ENCODE measurements around the gene ANKRD16. TPM values are rescaled to one million over a fixed set of nuclear protein-coding genes. Genes with fewer than 3 reads are reported as not detected.
"Not testable (repeated sequence)": the region's sequence is repeated elsewhere in the genome, so short reads cannot be mapped to it uniquely, and the experiment has no call there.

The ANKRD16 gene
- total and polyA plus RNA-seq, 2 experiments from 2014 or later: 29.0 to 32.3 TPM

DNA sequence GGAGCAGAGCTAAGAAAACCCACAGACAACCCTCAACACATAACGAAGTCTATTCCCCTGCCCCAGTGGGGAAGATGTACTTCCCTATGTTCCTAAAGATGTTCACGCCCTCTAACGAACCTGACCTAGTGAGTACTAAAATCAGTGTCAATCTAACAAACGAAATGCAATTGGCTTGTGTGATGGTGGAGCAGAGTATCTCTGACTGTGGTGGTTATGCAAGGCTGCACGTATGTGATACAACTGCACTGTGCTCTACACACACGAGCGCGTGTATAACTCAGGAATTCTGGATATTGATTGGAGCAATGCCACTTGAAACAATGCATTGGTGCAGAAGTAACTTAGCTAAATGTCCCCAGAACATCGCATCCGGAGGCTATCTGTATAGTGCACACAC is 1.3 kb downstream of the ANKRD16 start:
- H3K9me3 ChIP-seq (ENCODE audit: low read depth): no peaks in the 10 kb centered on the region
- DNase-seq (ENCODE audit: low read depth in 1 of 2, low spot score in 1 of 2): peak in 1 of 2 donors; percentile 53

DNA sequence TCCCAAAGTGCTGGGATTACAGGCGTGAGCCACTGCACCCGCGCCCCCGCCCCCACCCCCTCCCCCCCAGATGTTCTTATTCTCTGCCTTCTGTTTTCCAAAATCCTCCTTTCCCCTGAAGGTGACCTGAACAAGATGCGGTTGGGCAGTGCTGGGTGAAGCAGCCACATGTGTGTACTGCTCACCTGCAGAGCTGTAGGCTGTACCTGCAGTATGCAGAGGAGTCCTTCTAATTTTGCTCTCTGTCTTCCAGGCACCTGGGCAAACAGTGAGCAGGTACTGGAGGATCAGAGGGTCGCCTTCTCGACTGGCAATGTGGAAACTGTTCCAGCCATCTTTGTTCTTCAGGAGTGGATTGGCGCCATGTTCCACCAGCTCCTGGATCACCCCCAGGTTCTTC is 2.1 kb downstream of the ANKRD16 start:
- Histone ChIP-seq H3K4me1 (ENCODE audit: low read depth) (peaks cover 22% of the 10 kb centered on the region), H3K27me3 (no peaks in the 10 kb centered on the region), H3K4me3 (no peak overlapping the region), H3K36me3 (peaks cover 27% of the 10 kb centered on the region), H3K27ac (no peak overlapping the region), H3K9me3 (ENCODE audit: low read depth) (no peaks in the 10 kb centered on the region)
- no peak for TF ChIP-seq CTCF (IDR thresholded peaks at IDR 0.05; ENCODE audit: low read depth, low read length)
- DNase-seq (ENCODE audit: low read depth in 1 of 2, low spot score in 1 of 2): no peak

More for the DNA sequence above, 1.3 kb downstream of the ANKRD16 start:
- no peak for TF ChIP-seq CTCF (IDR thresholded peaks at IDR 0.05; ENCODE audit: low read depth, low read length)
- H3K4me1 ChIP-seq (ENCODE audit: low read depth): peaks cover 29% of the 10 kb centered on the region
- H3K27me3 ChIP-seq: no peaks in the 10 kb centered on the region
- peak overlapping the region; percentile 75 for H3K4me3 ChIP-seq
- H3K27ac ChIP-seq: peak overlapping the region; percentile 83
- peaks cover 20% of the 10 kb centered on the region for H3K36me3 ChIP-seq

GRCh38 chr10:5887029-5887428 is 2.7 kb downstream of the ANKRD16 start:
- Histone ChIP-seq H3K9me3 (ENCODE audit: low read depth) (no peaks in the 10 kb centered on the region), H3K4me1 (ENCODE audit: low read depth) (peaks cover 16% of the 10 kb centered on the region)
- TF ChIP-seq CTCF (IDR thresholded peaks at IDR 0.05; ENCODE audit: low read depth, low read length): no peak

DNA sequence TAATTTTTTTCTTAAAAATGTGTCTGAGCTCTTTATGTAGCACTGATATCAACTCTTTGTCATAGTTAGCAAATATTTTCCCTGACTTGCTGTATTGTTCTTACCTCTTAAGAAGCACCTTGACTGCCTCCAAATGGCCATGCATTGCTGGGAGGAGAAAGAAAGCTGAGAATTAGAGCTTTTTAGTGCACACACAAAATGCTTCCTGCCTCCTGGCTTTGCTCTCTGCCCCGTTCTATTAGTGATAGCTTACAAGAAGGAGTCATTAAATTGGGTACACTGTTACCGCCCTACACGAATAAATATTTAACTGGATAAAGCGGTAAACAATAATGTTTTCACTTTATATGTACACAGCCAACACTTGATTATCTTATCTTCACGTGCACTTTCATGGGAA is 4.1 kb downstream of the ANKRD16 start:
- H3K9me3 ChIP-seq (ENCODE audit: low read depth): no peaks in the 10 kb centered on the region
- no peaks in the 10 kb centered on the region for H3K27me3 ChIP-seq
- peaks cover 39% of the 10 kb centered on the region for H3K36me3 ChIP-seq
- no peak overlapping the region for H3K27ac ChIP-seq
- H3K4me3 ChIP-seq: no peak overlapping the region
- TF ChIP-seq CTCF (IDR thresholded peaks at IDR 0.05; ENCODE audit: low read depth, low read length): no peak
- DNase-seq (ENCODE audit: low read depth in 1 of 2, low spot score in 1 of 2): no peak
- peaks cover 7% of the 10 kb centered on the region for H3K4me1 ChIP-seq (ENCODE audit: low read depth)

More at GRCh38 chr10:5887029-5887428, 2.7 kb downstream of the ANKRD16 start:
- DNase-seq (ENCODE audit: low read depth in 1 of 2, low spot score in 1 of 2): no peak
- Histone ChIP-seq H3K27ac (no peak overlapping the region), H3K27me3 (no peaks in the 10 kb centered on the region), H3K4me3 (no peak overlapping the region), H3K36me3 (peaks cover 34% of the 10 kb centered on the region)

- H3K4me3 ChIP-seq: no peak overlapping the region
- no peaks in the 10 kb centered on the region for H3K27me3 ChIP-seq
- peaks cover 1% of the 10 kb centered on the region for H3K4me1 ChIP-seq (ENCODE audit: low read depth)
- H3K9me3 ChIP-seq (ENCODE audit: low read depth): no peaks in the 10 kb centered on the region
- no peak overlapping the region for H3K27ac ChIP-seq
- no peak for DNase-seq (ENCODE audit: low read depth in 1 of 2, low spot score in 1 of 2)
- no peak for TF ChIP-seq CTCF (IDR thresholded peaks at IDR 0.05; ENCODE audit: low read depth, low read length)
- peaks cover 59% of the 10 kb centered on the region for H3K36me3 ChIP-seq
Observed at GRCh38 chr10:5882961-5883360, 6.7 kb downstream of the ANKRD16 start.

GRCh38 chr10:5877041-5877440 is 12.7 kb downstream of the ANKRD16 start:
- not testable (repeated sequence) for H3K4me1 ChIP-seq (ENCODE audit: low read depth); H3K4me3 ChIP-seq; DNase-seq (ENCODE audit: low read depth in 1 of 2, low spot score in 1 of 2); H3K9me3 ChIP-seq (ENCODE audit: low read depth); H3K27me3 ChIP-seq; H3K27ac ChIP-seq
- peaks cover 39% of the 10 kb centered on the region for H3K36me3 ChIP-seq
